Fibroblast of lung (primary cell): ENCODE data around the gene LGR4. TPM values are rescaled to one million over a fixed set of nuclear protein-coding genes. Genes with fewer than 3 reads are reported as not detected.

Experiments used
- DNase-seq, 2 donors: peaks; one replicate each; pipeline versions ENCODE4 v3.0.0 to v3.0.0-alpha.2; 2010; ENCODE audit warnings: low read depth in 2 of 2
- H2AFZ ChIP-seq: 2 replicates; pipeline ENCODE4 v1.5.1; 2012; ENCODE audit warnings: low read length, control low read depth, inconsistent platforms
- H3K27ac ChIP-seq: 2 replicates; pipeline ENCODE4 v1.5.1; 2011; ENCODE audit warnings: low read length, control low read depth; ENCODE audit not compliant: insufficient read depth
- H3K27me3 ChIP-seq: 2 replicates; pipeline ENCODE4 v1.5.1; 2011; ENCODE audit warnings: mild to moderate bottlenecking, low read length; ENCODE audit not compliant: control insufficient read depth, insufficient read depth
- H3K36me3 ChIP-seq: 2 replicates; pipeline ENCODE4 v1.5.1; 2011; ENCODE audit warnings: low read length; ENCODE audit not compliant: control insufficient read depth, insufficient read depth
- H3K4me1 ChIP-seq: 2 replicates; pipeline ENCODE4 v1.5.1; 2011; ENCODE audit warnings: low read length; ENCODE audit not compliant: control insufficient read depth, insufficient read depth; ENCODE audit errors: extremely low read depth
- H3K4me2 ChIP-seq: 2 replicates; pipeline ENCODE4 v1.5.1; 2011; ENCODE audit warnings: low read length, control low read depth; ENCODE audit not compliant: insufficient read depth; ENCODE audit errors: extremely low read depth
- H3K4me3 ChIP-seq, 4 experiments: fragments of 200-600 bp in 1 of 4; sonication (generic) in 1 of 4; replicated peaks in 1 of 4; 2 replicates each; pipeline ENCODE4 v1.5.1; 2011 to 2016; ENCODE audit warnings: low read length in 4 of 4, low read depth in 3 of 4, mild to moderate bottlenecking in 3 of 4, control low read depth in 2 of 4, inconsistent platforms in 1 of 4, mixed read lengths in 1 of 4; ENCODE audit not compliant: insufficient read depth in 1 of 4; ENCODE audit errors: control extremely low read depth in 1 of 4
- H3K79me2 ChIP-seq: 2 replicates; pipeline ENCODE4 v1.5.1; 2012; ENCODE audit warnings: mild to moderate bottlenecking, low read length, inconsistent platforms; ENCODE audit not compliant: control insufficient read depth, insufficient read depth
- H3K9ac ChIP-seq: 2 replicates; pipeline ENCODE4 v1.5.1; 2011; ENCODE audit warnings: mild to moderate bottlenecking, low read length, control low read depth; ENCODE audit not compliant: insufficient read depth
- H3K9me3 ChIP-seq: 2 replicates; pipeline ENCODE4 v1.5.1; 2012; ENCODE audit warnings: low read depth, low read length; ENCODE audit not compliant: control insufficient read depth, insufficient read depth
- H4K20me1 ChIP-seq: 2 replicates; pipeline ENCODE4 v1.5.1; 2011; ENCODE audit warnings: low read length; ENCODE audit not compliant: control insufficient read depth, insufficient read depth; ENCODE audit errors: extremely low read depth
- EZH2 ChIP-seq: IDR thresholded peaks from 2 replicates; pipeline ENCODE4 v1.5.1; 2012; ENCODE audit warnings: low read length, control low read depth, mild to moderate bottlenecking; ENCODE audit errors: missing control alignments
- polyA plus RNA-seq, 2 donors: library from polyadenylated mRNA; depleted of rRNA in 1 of 2; stranded (reverse) in 1 of 2; unstranded in 1 of 2; fragments of >200 nt; gene quantifications; 2 replicates each; pipeline ENCODE4 v1.2.1, GENCODE V29; 2011 to 2012; ENCODE audit warnings: missing spikeins in 1 of 2
- total RNA-seq: library from RNA; depleted of rRNA; stranded (reverse); fragments of >200 nt; gene quantifications from 2 replicates; pipeline ENCODE4 v1.2.1, GENCODE V29; 2014
- TF ChIP-seq, protein P1 (sequence below), 2 donors: IDR thresholded peaks in 1 of 2; conservative IDR thresholded peaks in 1 of 2; 1 replicate in 1 of 2; 2 replicates in 1 of 2; pipeline ENCODE4 v1.5.1; 2011 to 2012; ENCODE audit warnings: low read length in 2 of 2, control low read depth in 1 of 2, inconsistent platforms in 1 of 2, low read depth in 1 of 2, mild to moderate bottlenecking in 1 of 2

Gene LGR4
- total and polyA plus RNA-seq, 2 donors (not counting 1 experiment from before 2014, with no cell fraction given): 6.4 to 8.8 TPM

DNA sequence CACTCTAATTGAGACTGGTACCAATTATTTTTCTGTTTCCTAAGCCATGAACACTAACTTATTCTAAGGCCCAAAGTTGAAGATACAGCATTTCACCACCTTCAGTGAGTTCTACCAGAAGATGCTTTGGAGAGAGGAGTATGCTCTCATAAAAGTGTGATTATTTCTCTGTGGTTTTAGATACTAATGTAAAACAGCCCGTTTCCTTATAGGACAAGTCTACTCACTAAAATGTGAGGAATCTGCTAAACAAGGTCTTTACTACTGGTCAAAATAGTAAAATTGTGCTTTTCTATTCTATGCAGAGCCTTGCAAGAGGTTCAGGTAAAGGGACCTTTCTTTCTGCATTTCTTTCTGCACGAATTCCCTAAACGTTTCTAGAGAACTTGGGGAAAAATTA is 2.4 kb downstream of the LGR4 start:
- H3K79me2 ChIP-seq: peaks cover 3% of the 10 kb centered on the region

DNA sequence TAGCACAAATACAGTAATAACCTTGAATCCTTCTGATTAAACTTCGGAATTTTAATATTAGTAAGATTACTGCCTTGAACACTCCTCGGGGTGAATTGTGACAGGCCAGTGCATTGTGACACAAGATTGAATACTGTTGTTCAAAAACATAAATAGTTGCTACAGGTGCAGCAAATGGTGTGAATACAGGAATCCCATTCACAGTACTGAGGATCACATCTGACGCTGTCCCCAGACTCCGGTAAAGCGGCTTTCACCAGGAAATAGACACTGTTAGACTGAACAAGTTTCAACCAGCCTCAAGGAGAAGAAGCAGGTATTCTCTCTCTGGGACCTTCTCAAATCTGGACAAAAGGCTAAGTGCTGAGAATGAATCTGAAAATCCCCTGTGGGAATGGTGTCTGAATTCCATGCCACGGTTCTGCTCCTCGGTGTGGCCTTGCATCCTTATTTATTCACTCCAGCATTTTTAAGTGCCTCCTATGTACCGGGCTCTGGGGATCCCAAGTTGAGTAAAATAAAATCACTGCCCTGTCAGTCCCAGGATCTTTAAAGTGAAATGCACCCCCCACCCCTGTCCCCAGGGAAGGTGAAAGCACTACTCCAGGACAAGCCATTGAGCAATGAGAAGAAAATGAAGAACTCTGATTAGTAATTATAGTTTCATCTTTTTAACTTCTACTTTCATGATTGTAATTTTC is 3.4 kb downstream of the LGR4 start:
- no peaks in the 10 kb centered on the region for H3K36me3 ChIP-seq
- no peaks in the 10 kb centered on the region for H4K20me1 ChIP-seq
- no peak overlapping the region for H3K9ac ChIP-seq
- H3K9me3 ChIP-seq: no peaks in the 10 kb centered on the region
- TF ChIP-seq, protein P1, sequence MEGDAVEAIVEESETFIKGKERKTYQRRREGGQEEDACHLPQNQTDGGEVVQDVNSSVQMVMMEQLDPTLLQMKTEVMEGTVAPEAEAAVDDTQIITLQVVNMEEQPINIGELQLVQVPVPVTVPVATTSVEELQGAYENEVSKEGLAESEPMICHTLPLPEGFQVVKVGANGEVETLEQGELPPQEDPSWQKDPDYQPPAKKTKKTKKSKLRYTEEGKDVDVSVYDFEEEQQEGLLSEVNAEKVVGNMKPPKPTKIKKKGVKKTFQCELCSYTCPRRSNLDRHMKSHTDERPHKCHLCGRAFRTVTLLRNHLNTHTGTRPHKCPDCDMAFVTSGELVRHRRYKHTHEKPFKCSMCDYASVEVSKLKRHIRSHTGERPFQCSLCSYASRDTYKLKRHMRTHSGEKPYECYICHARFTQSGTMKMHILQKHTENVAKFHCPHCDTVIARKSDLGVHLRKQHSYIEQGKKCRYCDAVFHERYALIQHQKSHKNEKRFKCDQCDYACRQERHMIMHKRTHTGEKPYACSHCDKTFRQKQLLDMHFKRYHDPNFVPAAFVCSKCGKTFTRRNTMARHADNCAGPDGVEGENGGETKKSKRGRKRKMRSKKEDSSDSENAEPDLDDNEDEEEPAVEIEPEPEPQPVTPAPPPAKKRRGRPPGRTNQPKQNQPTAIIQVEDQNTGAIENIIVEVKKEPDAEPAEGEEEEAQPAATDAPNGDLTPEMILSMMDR (conservative IDR thresholded peaks at IDR 0.05 in 1 of 2, IDR thresholded peaks at IDR 0.05 in 1 of 2; ENCODE audit: low read depth in 1 of 2, low read length in 2 of 2): no peak
- TF ChIP-seq EZH2: no peak
- H3K27ac ChIP-seq: no peak overlapping the region
- no peaks in the 10 kb centered on the region for H3K27me3 ChIP-seq
- H3K4me1 ChIP-seq: peaks cover 5% of the 10 kb centered on the region
- no peak for DNase-seq
- peaks cover 3% of the 10 kb centered on the region for H3K79me2 ChIP-seq
- H2AFZ ChIP-seq: no peak overlapping the region
- peak overlapping the region in 1 of 4 experiments; percentile 14 for H3K4me3 ChIP-seq
- no peak overlapping the region for H3K4me2 ChIP-seq

More for the DNA sequence above, 2.4 kb downstream of the LGR4 start:
- Histone ChIP-seq H3K4me3 (no peak overlapping the region), H3K9me3 (no peaks in the 10 kb centered on the region), H3K9ac (no peak overlapping the region), H3K27ac (no peak overlapping the region), H4K20me1 (no peaks in the 10 kb centered on the region), H2AFZ (no peak overlapping the region), H3K36me3 (no peaks in the 10 kb centered on the region), H3K27me3 (no peaks in the 10 kb centered on the region), H3K4me2 (no peak overlapping the region), H3K4me1 (peaks cover 2% of the 10 kb centered on the region)
- TF ChIP-seq EZH2: no peak
- TF ChIP-seq, protein P1 (conservative IDR thresholded peaks at IDR 0.05 in 1 of 2, IDR thresholded peaks at IDR 0.05 in 1 of 2; ENCODE audit: low read depth in 1 of 2, low read length in 2 of 2): no peak
- DNase-seq: no peak

DNA sequence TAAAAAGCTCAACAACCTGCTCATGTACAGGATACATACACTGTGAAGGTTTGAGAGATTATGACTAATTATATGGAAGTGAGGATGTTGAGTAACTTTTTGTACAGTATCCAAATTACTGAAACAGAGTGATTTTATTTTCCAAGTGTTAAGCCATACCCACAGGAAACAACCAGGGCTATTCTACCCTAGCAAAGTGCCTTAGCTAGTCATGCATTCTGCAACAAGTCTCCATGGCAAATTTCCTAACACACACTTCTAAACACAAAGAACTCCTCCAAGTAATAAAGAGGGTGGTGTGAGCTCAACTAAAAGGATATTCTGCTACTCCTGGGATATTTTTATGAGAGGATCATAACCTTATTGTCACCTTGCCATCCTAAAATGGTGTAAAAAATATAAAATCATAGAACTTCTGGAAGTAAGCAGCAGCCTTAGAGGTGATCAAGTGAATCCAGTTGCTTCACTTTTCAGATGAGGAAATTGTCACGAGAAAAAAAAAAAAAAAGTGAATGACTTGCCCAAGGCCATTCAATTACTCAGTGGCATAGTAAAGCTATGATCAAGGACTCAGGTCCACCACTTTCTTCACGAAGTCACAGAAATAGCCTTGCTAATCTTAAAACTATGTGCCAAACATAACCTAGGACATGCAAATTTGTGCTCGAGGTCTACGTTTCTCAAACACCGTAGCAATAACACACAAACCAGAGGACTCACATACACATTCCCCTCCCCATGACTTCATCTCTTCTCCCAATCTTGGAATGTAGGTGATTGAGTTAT is 4.2 kb downstream of the LGR4 start:
- H3K27me3 ChIP-seq: no peaks in the 10 kb centered on the region
- H3K4me1 ChIP-seq: peaks cover 6% of the 10 kb centered on the region
- no peaks in the 10 kb centered on the region for H3K36me3 ChIP-seq
- no peaks in the 10 kb centered on the region for H3K9me3 ChIP-seq
- H4K20me1 ChIP-seq: no peaks in the 10 kb centered on the region
- H2AFZ ChIP-seq: no peak overlapping the region
- no peak overlapping the region for H3K4me2 ChIP-seq
- H3K79me2 ChIP-seq: peaks cover 3% of the 10 kb centered on the region
- DNase-seq: peak; percentile 50 to 89
- H3K9ac ChIP-seq: no peak overlapping the region
- no peak for TF ChIP-seq EZH2
- TF ChIP-seq, protein P1 (conservative IDR thresholded peaks at IDR 0.05 in 1 of 2, IDR thresholded peaks at IDR 0.05 in 1 of 2; ENCODE audit: low read depth in 1 of 2, low read length in 2 of 2): no peak
- H3K27ac ChIP-seq: no peak overlapping the region
- no peak overlapping the region for H3K4me3 ChIP-seq
